ENCODE measurements around the gene PDGFRB. TPM values are rescaled to one million over a fixed set of nuclear protein-coding genes. Genes with fewer than 3 reads are reported as not detected.

The PDGFRB gene
- total RNA-seq, result 10 to 100 TPM; 62.9 to 68.3 TPM
- long read RNA-seq, full-length matches to known transcripts, result 1 of 44 reads
- long read RNA-seq, partial matches to known transcripts, result 12 of 44 reads
- long read RNA-seq, other reads (novel, unspliced or antisense), result 31 of 44 reads

- intact Hi-C loops (cut with DNase I), result no loop called here
- ATAC-seq (peak; percentile 83 to 84), DNase-seq (peak; percentile 90)
Observed at GRCh38 chr5:150155258-150156026, at the start of gene PDGFRB. PDGFRB (minus strand) TSS chr5:150155845; CDS start chr5:150137047, 18,798 bp downstream.

DNA sequence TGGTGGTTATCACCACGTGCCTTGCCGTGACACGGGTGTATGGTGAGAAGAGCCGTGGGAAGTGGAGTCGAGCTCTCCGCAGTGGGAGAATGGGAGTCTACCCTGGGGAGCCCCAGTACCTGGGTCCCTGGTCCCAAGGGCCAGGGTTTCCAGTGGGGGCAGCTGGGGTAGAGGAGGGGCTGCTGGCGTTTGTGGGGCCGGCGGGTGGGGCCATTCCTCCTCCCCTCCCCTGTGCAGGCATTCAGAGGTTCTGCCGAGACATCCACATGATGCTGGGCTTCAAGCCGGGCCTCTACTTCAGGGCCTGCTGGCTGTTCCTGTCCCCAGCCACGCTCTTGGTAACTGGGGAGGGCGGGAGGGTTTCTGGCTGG lies 48.9 kb upstream of the PDGFRB start:
- DNase-seq, result no peak
- intact Hi-C loops (cut with DNase I), result no loop called here
- ATAC-seq, result no peak

- intact Hi-C loops (cut with DNase I), result no loop called here
- DNase-seq, result no peak
- peak; percentile 45 to 51 for ATAC-seq
Observed at GRCh38 chr5:150203832-150204589, 48.4 kb upstream of the PDGFRB start.

DNA sequence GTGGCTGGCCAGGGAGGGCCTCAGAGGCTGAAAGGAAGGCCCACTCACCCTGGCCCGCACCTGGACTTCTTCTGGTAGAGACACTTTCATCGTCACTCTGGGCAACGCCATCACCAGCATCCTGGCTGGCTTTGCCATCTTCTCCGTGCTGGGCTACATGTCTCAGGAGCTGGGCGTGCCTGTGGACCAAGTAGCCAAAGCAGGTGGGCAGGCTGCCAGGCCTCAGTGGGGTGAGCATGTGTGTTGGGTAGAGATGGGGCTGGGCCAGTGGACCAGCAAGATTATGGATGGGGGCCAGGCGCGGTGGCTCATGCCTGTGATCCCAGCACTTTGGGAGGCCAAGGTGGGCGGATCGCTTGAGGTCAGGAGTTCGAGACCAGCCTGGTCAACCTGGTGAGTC lies 46.9 kb upstream of the PDGFRB start:
- DNase-seq, result no peak
- no peak for ATAC-seq
- intact Hi-C loops (cut with DNase I), result no loop called here

DNA sequence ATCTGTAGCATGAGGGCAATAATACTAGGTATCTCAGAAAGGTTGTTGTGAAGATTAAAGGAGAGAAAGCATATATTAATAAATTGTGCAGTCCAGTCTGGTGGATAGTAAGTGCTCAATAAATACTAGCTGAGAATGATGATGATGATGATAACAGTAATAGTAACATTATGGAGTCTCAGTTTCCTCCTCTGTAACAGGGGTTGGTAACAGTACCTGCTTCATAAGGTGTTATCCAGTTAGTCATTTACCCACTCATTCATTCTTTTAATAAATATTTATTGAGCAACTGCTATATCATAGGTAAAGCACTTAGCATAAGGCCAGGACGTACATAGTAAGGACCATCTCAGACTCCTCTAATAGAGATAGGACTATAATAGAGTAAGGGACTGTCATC lies 41.8 kb upstream of the PDGFRB start:
- ATAC-seq (no peak), DNase-seq (no peak)
- intact Hi-C loops (cut with DNase I), result no loop called here

- DNase-seq (no peak), ATAC-seq (no peak)
- intact Hi-C loops (cut with DNase I), result no loop called here
Observed at GRCh38 chr5:150196986-150197385, 41.3 kb upstream of the PDGFRB start.

GRCh38 chr5:150196514-150196913 lies 40.9 kb upstream of the PDGFRB start:
- intact Hi-C loops (cut with DNase I), result no loop called here
- ATAC-seq, result no peak
- DNase-seq, result no peak

GRCh38 chr5:150195736-150196485 lies 40.3 kb upstream of the PDGFRB start:
- ATAC-seq (no peak), DNase-seq (no peak)
- intact Hi-C loops (cut with DNase I), result no loop called here

DNA sequence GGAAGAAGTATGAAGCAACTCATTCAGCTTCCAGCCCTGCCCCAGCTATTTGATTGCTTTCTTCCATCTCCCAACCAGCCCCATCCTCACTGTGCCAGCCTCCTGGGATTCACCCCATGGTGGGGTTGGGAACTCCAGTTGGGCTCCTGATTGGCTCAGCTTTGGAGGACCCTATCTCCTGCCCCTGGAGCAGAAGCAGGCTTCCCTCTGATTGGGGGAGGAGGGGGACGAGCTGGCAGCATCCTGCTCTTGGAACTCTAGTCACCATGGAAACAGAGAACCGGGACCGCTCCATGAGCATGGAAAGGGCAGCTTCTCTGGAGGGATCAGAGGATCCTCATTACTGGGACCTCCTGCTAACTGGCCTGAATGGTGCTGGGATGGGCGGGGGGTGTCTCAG lies 36.8 kb upstream of the PDGFRB start:
- no peak for ATAC-seq
- no peak for DNase-seq
- intact Hi-C loops (cut with DNase I), result no loop called here

GRCh38 chr5:150190987-150191386 lies 35.3 kb upstream of the PDGFRB start:
- ATAC-seq (no peak), DNase-seq (no peak)
- intact Hi-C loops (cut with DNase I), result no loop called here

DNA sequence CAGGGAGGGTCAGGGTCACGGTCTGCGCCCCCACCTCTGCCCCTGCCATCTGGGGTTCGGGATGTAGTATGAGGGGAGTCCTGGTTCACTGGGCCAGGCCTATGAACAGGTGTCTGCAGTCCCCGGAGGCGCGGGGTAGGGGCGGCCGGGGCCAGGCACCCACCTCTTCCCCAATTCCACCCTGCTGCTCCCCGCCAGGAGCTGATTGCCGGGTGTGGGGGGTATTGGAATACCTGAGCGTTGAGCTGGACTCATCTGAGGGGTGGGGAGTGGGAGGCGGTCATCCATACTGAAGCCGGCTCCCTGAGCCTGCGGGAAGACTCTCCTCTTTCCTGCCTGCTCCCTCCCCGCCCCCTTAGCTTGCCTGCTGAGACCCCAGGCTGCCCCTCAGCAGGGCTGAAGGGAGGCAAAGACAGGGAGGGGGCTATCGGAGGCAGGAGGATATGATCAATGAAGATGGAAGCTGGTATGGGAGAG lies 34.9 kb upstream of the PDGFRB start:
- no peak for DNase-seq
- intact Hi-C loops (cut with DNase I), result no loop called here
- ATAC-seq, result no peak

- peak; percentile 30 to 36 for ATAC-seq
- no peak for DNase-seq
- intact Hi-C loops (cut with DNase I), result no loop called here
Observed at GRCh38 chr5:150189728-150190502, 34.3 kb upstream of the PDGFRB start, which contains the start of gene SLC6A7. SLC6A7 (plus strand) TSS chr5:150190062; CDS start chr5:150190328, 266 bp downstream.

- DNase-seq (no peak), ATAC-seq (no peak)
- intact Hi-C loops (cut with DNase I), result no loop called here
Observed at GRCh38 chr5:150189326-150189725, 33.7 kb upstream of the PDGFRB start.

DNA sequence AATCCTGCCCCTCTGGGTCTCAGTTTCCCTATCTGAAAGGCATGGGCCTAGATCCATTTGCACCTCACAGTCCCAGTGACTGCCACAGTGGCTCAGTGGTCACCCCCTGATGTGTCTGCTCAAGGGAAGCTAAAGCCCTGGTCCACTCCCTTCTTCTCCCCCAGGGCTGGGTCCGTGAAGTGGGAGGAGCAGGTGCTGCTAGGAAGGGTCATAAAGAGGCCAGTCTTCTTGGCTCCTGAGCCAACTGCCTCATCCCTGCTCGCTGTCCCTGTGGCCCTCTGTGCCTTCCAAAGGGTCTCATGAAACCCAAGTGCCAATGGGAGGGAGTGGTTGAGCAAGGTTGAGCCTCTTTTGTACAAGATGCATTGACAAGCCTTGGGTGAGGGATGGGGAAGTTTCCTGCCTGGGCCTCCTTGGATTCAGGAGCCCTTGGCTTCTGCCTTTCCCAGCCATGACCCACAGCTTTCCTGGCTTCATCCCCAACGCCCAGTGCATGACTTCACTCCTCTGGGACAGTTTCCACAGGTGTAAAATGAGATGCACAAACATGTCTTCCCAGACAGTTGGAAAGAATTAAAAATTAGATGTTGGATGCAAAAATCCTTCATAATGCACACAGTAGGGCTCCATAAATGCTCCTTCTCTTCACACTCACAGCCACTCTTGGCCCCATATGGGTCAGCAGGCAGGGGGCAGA lies 32.6 kb upstream of the PDGFRB start:
- ATAC-seq (no peak), DNase-seq (no peak)
- intact Hi-C loops (cut with DNase I), result no loop called here

DNA sequence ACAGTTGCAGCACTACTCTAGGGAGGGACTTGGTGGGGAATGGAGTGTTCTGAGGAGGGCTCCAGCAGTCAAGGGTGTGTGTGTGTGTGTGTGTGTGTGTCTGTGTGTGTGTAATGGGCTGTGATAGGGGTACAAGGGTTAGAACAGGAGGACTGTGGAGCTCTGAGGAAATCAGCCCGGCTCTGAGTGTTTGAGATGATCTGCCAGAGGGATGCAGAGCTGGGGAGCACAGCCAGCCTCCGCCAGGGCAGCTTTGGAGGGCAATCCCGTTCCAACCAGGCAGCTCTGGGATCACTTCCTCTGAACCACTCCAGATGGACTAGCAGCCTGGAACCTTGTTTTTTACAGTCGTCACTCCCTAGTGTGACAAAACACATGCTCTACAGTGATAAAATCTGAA lies 31.3 kb upstream of the PDGFRB start:
- DNase-seq (no peak), ATAC-seq (peak in 1 of 2 donors; percentile 33)
- intact Hi-C loops (cut with DNase I), result no loop called here

DNA sequence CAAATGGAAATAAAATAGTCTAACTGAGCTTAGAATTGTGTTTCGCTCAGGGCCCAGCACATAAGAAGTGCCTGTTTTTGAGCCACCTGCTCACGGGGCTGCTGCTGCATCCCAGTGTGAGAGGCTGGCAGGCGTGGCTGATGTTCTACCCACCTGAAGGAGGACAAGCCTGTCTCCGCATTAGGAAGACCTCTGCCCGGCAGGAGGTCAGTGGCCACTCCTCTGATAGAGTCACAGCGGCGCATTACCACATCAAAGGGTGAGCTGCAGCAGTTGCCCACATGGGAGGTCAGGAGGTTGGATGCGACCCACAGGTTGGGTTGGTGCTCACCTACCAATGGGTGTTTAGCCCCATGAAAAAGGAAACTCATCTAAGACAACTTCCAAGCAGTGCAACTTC lies 30.5 kb upstream of the PDGFRB start:
- intact Hi-C loops (cut with DNase I), result no loop called here
- ATAC-seq (no peak), DNase-seq (no peak)

- no peak for DNase-seq
- intact Hi-C loops (cut with DNase I), result no loop called here
- no peak for ATAC-seq
Observed at GRCh38 chr5:150184990-150185912, 29.6 kb upstream of the PDGFRB start.

All from left cardiac atrium (tissue), 4 donors.